ENCODE data around the gene UGT1A7. TPM values are rescaled to one million over a fixed set of nuclear protein-coding genes. Genes with fewer than 3 reads are reported as not detected.
"Not testable (repeated sequence)": the region's sequence is repeated elsewhere in the genome, so short reads cannot be mapped to it uniquely, and the experiment has no call there.

The UGT1A7 gene
- total RNA-seq, 1 donor from 2014 or later = not detected

DNA sequence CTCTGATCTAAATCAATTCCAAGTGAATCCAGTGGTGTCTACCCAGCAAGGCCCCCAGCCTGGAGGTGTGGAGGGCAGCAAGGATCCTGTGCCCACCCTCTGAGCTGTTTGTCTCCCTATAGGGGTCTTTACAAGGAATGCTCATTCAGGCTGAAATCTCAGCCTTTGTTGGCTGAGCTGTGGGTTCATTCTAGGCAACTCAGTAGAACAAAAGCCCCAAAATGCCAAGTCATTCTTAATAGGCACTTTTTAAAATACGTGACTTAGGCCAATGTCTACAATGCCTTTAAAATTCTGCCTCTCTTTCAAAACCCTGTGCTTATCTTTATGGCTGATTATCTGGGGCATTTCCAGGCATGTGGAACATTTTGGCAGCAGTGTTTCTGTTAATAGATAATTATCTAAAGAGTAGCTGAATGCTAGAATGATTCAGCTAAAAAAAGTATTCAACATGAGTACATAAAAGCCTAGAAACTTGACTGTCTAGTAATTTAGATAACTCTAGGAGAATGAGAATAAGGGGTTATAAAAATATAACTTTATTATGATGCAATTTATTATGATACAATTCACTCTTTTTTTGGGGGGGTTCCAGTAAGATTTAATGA, 18.4 kb downstream of the UGT1A7 start:
- H3K4me3 ChIP-seq (ENCODE audit: low read depth, low read length) = no peak overlapping the region
- TF ChIP-seq, protein P1, sequence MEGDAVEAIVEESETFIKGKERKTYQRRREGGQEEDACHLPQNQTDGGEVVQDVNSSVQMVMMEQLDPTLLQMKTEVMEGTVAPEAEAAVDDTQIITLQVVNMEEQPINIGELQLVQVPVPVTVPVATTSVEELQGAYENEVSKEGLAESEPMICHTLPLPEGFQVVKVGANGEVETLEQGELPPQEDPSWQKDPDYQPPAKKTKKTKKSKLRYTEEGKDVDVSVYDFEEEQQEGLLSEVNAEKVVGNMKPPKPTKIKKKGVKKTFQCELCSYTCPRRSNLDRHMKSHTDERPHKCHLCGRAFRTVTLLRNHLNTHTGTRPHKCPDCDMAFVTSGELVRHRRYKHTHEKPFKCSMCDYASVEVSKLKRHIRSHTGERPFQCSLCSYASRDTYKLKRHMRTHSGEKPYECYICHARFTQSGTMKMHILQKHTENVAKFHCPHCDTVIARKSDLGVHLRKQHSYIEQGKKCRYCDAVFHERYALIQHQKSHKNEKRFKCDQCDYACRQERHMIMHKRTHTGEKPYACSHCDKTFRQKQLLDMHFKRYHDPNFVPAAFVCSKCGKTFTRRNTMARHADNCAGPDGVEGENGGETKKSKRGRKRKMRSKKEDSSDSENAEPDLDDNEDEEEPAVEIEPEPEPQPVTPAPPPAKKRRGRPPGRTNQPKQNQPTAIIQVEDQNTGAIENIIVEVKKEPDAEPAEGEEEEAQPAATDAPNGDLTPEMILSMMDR (conservative IDR thresholded peaks at IDR 0.05; ENCODE audit: low read depth, low read length) = no peak
- DNase-seq (ENCODE audit: low read depth) = peak; percentile 92

DNA sequence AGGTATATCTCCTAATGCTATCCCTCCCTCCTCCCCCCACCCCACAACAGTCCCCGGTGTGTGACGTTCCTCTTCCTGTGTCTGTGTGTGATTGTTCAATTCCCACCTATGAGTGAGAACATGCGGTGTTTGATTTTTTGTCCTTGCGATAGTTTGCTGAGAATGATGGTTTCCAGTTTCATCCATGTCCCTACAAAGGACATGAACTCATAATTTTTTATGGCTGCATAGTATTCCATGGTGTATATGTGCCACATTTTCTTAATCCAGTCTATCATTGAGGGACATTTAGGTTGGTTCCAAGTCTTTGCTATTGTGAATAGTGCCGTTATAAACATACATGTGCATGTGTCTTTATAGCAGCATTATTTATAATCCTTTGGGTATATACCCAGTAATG, 19.1 kb downstream of the UGT1A7 start:
- DNase-seq (ENCODE audit: low read depth); H3K4me3 ChIP-seq (ENCODE audit: low read depth, low read length): not testable (repeated sequence)

DNA sequence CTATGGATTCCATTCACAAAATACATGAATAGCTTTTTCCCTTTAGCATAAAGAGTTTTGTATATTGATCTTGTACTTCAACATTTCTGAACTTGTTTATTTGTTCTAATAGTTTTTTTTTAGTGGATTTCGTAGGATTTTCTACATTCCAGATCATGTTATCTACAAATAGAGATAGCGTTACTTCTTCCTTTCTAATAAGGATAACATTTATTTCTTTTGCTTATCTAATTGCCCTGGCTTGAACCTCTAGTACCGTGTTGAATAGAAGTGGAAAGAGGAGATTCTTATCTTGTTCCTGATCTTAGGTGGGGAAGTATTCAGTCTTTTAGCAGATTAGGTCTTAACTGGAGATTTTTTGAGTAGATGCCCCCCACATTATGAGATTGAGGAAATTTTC, 20.5 kb downstream of the UGT1A7 start:
- TF ChIP-seq, protein P1 (conservative IDR thresholded peaks at IDR 0.05; ENCODE audit: low read depth, low read length) = no peak
- no peak overlapping the region for H3K4me3 ChIP-seq (ENCODE audit: low read depth, low read length)

DNA sequence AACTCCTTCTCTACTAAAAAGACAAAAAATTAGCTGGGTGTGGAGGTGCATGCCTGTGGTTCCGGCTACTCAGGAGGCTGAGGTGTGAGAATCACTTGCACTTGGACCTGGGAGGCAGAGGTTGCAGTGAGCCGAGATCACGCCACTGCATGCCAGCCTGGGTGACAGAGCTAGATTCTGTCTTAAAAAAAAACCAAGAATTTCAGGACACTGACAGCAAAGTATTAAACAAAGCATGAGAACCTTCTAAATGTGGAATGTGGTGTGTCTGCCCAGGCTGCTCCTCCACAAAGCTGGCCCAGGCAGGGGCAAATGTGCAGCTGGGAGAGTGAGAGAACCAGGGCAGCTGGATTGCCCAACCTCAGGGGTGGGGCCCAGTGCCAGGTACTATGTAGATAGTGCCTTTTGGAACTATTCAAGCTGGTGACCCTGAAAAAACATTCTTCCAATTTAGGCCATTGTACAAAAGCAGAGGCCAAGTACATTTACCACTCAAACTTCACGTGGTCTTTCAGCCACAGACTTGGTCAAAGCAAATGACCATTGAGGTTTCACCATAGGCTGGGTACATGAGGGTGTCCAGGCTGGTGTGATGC, 24.3 kb downstream of the UGT1A7 start:
- TF ChIP-seq, protein P1 (conservative IDR thresholded peaks at IDR 0.05; ENCODE audit: low read depth, low read length) = no peak
- no peak for DNase-seq (ENCODE audit: low read depth)
- no peak overlapping the region for H3K4me3 ChIP-seq (ENCODE audit: low read depth, low read length)

More for the DNA sequence above, 20.5 kb downstream of the UGT1A7 start:
- no peak for DNase-seq (ENCODE audit: low read depth)

DNA sequence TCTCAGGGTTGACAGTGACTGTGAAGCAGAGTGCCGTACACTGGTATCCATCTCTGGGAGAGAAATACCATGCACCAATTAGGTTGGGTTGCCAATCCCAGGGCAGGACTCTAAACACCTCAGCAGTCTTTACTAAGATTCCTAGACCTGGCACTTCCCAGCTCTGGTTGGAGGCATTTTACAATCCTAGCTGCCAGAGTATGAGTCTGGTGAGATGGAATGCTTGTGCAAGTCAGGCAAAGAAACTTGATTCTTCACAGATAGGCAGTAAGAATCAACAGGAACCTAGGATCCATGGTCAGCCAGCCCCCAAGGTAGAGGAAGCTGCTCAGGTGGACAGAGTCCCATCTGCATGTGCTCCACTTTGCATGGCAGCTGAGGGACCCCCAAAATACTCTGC, 25.0 kb downstream of the UGT1A7 start:
- TF ChIP-seq, protein P1 (conservative IDR thresholded peaks at IDR 0.05; ENCODE audit: low read depth, low read length) = no peak
- H3K4me3 ChIP-seq (ENCODE audit: low read depth, low read length) = no peak overlapping the region
- DNase-seq (ENCODE audit: low read depth) = no peak

DNA sequence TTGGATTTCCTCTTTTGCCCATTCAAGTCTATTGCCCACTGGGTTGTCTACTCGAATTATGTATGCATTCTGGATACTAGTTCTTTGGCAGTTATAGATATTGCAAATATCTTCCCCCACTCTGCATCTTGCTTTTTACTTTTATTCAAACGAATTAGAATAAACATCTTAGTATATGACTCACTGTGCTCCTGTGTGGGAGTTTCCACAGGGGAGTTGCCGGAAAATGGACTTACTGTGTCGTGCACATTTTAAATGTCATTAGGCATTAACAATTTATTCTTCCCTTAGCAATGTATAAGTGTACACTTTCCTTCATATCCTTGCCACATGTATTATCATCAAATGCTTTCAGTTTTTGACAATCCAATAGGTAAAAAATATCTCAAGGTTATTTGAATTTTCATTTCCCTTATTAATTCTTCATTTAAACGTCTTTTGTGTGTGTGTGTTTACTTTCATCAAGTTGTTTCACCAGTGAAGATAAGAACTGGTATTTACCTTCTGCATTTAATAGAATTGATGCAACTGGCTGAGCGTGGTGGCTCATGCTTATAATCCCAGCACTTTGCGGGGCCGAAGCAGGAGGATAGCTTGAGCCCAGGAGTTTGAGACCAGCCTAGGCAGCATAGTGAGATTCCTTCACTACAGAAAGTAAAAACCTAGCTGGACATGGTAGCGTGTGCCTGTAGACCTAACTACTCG, 26.4 kb downstream of the UGT1A7 start:
- TF ChIP-seq, protein P1 (conservative IDR thresholded peaks at IDR 0.05; ENCODE audit: low read depth, low read length) = no peak
- H3K4me3 ChIP-seq (ENCODE audit: low read depth, low read length) = no peak overlapping the region
- no peak for DNase-seq (ENCODE audit: low read depth)

DNA sequence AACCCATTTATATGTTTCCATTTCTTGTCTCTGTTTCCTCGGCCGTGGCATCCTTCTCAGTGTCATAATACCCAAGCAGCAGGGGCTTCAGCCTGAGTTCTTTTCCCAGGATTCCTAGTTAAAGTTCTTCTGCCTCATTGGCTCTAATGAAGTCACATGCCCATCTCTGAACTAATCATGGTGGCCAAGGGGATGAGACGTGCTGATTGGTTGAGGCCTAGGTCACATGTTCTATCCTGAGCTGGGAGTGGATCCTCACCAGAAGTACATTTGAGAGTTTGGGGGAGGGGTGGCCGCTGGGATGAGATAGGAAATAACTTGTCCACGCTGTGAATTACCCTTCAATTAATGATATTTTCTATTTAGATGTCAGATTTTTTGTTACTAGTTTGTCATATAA, 27.2 kb downstream of the UGT1A7 start:
- no peak overlapping the region for H3K4me3 ChIP-seq (ENCODE audit: low read depth, low read length)
- TF ChIP-seq, protein P1 (conservative IDR thresholded peaks at IDR 0.05; ENCODE audit: low read depth, low read length) = no peak
- DNase-seq (ENCODE audit: low read depth) = no peak
